TTC549 (cell line): Measurements from ENCODE around the gene EPHB1.

Experiments used
- FAIRE-seq: peaks from 2 replicates; lab custom pipeline; 2012; peaks lifted over from hg19 to GRCh38; lab: Jason Lieb, UNC

EPHB1 gene

GRCh38 chr3:134885877-134886621 lies 91.0 kb downstream of the EPHB1 start:
- FAIRE-seq: no peak

- FAIRE-seq: no peak
Measured at GRCh38 chr3:134886991-134887390, 91.9 kb downstream of the EPHB1 start.

- FAIRE-seq: no peak
Measured at GRCh38 chr3:134887536-134887935, 92.5 kb downstream of the EPHB1 start.

- no peak for FAIRE-seq
Measured at GRCh38 chr3:134892326-134892725, 97.3 kb downstream of the EPHB1 start.

GRCh38 chr3:134892761-134893160 lies 97.7 kb downstream of the EPHB1 start:
- FAIRE-seq: no peak

GRCh38 chr3:134894533-134894932 lies 99.5 kb downstream of the EPHB1 start:
- FAIRE-seq: no peak

GRCh38 chr3:134895181-134895580 lies 100.1 kb downstream of the EPHB1 start:
- FAIRE-seq: no peak

- FAIRE-seq: no peak
Measured at GRCh38 chr3:134896141-134896540, 101.1 kb downstream of the EPHB1 start.

- no peak for FAIRE-seq
Measured at GRCh38 chr3:134896696-134897095, 101.6 kb downstream of the EPHB1 start.

- no peak for FAIRE-seq
Measured at GRCh38 chr3:134897391-134898141, 102.5 kb downstream of the EPHB1 start.

GRCh38 chr3:134898181-134898754 lies 103.2 kb downstream of the EPHB1 start:
- FAIRE-seq: no peak

- FAIRE-seq: no peak
Measured at GRCh38 chr3:134899786-134900185, 104.7 kb downstream of the EPHB1 start.

- FAIRE-seq: no peak
Measured at GRCh38 chr3:134900482-134900881, 105.4 kb downstream of the EPHB1 start.

- no peak for FAIRE-seq
Measured at GRCh38 chr3:134901461-134901860, 106.4 kb downstream of the EPHB1 start.

- no peak for FAIRE-seq
Measured at GRCh38 chr3:134903837-134904236, 108.8 kb downstream of the EPHB1 start.

- no peak for FAIRE-seq
Measured at GRCh38 chr3:134904241-134904771, 109.2 kb downstream of the EPHB1 start.

- FAIRE-seq: no peak
Measured at GRCh38 chr3:134904776-134905646, 110.0 kb downstream of the EPHB1 start.

GRCh38 chr3:134905647-134905935 lies 110.5 kb downstream of the EPHB1 start:
- no peak for FAIRE-seq

GRCh38 chr3:134908271-134908670 lies 113.2 kb downstream of the EPHB1 start:
- FAIRE-seq: no peak

- no peak for FAIRE-seq
Measured at GRCh38 chr3:134910026-134910425, 115.0 kb downstream of the EPHB1 start.

- no peak for FAIRE-seq
Measured at GRCh38 chr3:134911586-134912548, 116.8 kb downstream of the EPHB1 start.
